NCI-H187 treated with DMSO at 0.1 percent for 48 hours (cell line): ENCODE measurements around the gene CIAO2A.
"Not testable (repeated sequence)": the region's sequence is repeated elsewhere in the genome, so short reads cannot be mapped to it uniquely, and the experiment has no call there.

ENCODE experiments used
- DNase-seq: peaks from one replicate; lab custom pipeline; 2025; lab: John Stamatoyannopoulos, UW

CIAO2A gene

GRCh38 chr15:64071931-64072765, 21.5 kb downstream of the CIAO2A start:
- DNase-seq, result no peak

GRCh38 chr15:64070965-64071851, 22.4 kb downstream of the CIAO2A start:
- no peak for DNase-seq

- DNase-seq, result no peak
Observed at GRCh38 chr15:64070106-64070505, 23.5 kb downstream of the CIAO2A start.

GRCh38 chr15:64068133-64068532, 25.5 kb downstream of the CIAO2A start:
- DNase-seq, result no peak

GRCh38 chr15:64067564-64068030, 26.0 kb downstream of the CIAO2A start:
- no peak for DNase-seq

GRCh38 chr15:64066451-64066850, 27.2 kb downstream of the CIAO2A start:
- no peak for DNase-seq

GRCh38 chr15:64060716-64061115, 32.9 kb downstream of the CIAO2A start:
- DNase-seq, result no peak

GRCh38 chr15:64059104-64059503, 34.5 kb downstream of the CIAO2A start:
- not testable (repeated sequence) for DNase-seq

GRCh38 chr15:64058279-64058678, 35.4 kb downstream of the CIAO2A start:
- DNase-seq, result no peak

GRCh38 chr15:64053674-64054073, 40.0 kb downstream of the CIAO2A start:
- not testable (repeated sequence) for DNase-seq

- DNase-seq, result no peak
Observed at GRCh38 chr15:64052925-64053491, 40.6 kb downstream of the CIAO2A start.

GRCh38 chr15:64051407-64052259, 42.0 kb downstream of the CIAO2A start:
- no peak for DNase-seq

- no peak for DNase-seq
Observed at GRCh38 chr15:64051093-64051402, 42.6 kb downstream of the CIAO2A start.

GRCh38 chr15:64050281-64051092, 43.2 kb downstream of the CIAO2A start:
- DNase-seq, result no peak

GRCh38 chr15:64048781-64049460, 44.7 kb downstream of the CIAO2A start:
- no peak for DNase-seq

- no peak for DNase-seq
Observed at GRCh38 chr15:64046421-64047153, 47.1 kb downstream of the CIAO2A start, which contains the start of gene DAPK2. DAPK2 (minus strand) TSS chr15:64046485; CDS start chr15:64040261, 6,224 bp downstream.

- no peak for DNase-seq
Observed at GRCh38 chr15:64045774-64046420, 47.7 kb downstream of the CIAO2A start.

- DNase-seq, result no peak
Observed at GRCh38 chr15:64045101-64045435, 48.6 kb downstream of the CIAO2A start.
